ENCODE data around the gene LDHAL6B.

LDHAL6B gene

GRCh38 chr15:59171067-59171397, 35.6 kb upstream of the LDHAL6B start:
- H3K4me1 ChIP-seq (ENCODE audit: control insufficient read depth, low read length), result peaks cover 6% of the 10 kb centered on the region
- no peak overlapping the region for H3K27ac ChIP-seq (ENCODE audit: low read depth, low read length)
- H3K9me2 ChIP-seq (replicated peaks; ENCODE audit: control insufficient read depth, low read length), result no peaks in the 10 kb centered on the region
- no peaks in the 10 kb centered on the region for H4K20me1 ChIP-seq (ENCODE audit: control insufficient read depth, insufficient read depth, low read depth, low read length)
- TF ChIP-seq CTCF (IDR thresholded peaks at IDR 0.05; ENCODE audit: low read depth, low read length, poor library complexity, severe bottlenecking) (no peak), EZH2phosphoT487 (IDR thresholded peaks at IDR 0.05; ENCODE audit: borderline replicate concordance, low read length) (no peak)
- no peaks in the 10 kb centered on the region for H3K79me2 ChIP-seq (ENCODE audit: control insufficient read depth, low read length)
- peaks cover 26% of the 10 kb centered on the region for H3K36me3 ChIP-seq (ENCODE audit: control insufficient read depth, low read length)
- no peak overlapping the region for H3K4me3 ChIP-seq (ENCODE audit: low read length)
- H3K27me3 ChIP-seq (ENCODE audit: control insufficient read depth, low read length), result no peaks in the 10 kb centered on the region
- no peak overlapping the region for H3K4me2 ChIP-seq (ENCODE audit: low read length)
- no peaks in the 10 kb centered on the region for H3K9me3 ChIP-seq (ENCODE audit: control insufficient read depth, insufficient read depth, low read length)
- H3F3A ChIP-seq (ENCODE audit: control insufficient read depth, insufficient read depth), result no peaks in the 10 kb centered on the region

DNA sequence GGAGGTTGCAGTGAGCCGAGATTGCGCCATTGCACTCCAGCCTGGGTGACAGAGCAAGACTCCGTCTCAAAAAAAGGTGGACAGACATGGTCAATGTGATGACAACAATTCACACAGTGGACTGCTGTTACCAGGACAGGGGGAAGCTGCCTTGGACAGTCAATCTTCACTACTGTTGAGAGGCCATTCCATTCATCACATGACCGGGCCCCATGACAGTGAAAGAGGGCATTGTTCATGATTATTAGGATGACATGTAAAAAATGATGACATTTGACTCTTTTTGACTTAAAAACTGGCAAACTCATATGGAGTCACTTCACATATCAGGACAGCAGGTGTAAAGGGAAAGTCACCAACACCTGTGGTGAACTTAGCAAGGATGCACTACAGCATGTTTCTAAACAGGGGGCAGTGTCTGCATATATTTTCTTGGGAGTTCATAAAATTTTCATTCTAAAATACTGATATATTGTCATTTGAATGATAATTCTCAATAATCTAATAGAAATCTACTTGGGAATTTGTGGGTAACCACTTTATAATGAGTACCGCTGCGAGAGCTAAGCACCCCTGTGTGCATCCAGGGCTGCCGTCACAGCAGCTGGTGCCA, 34.2 kb upstream of the LDHAL6B start:
- Histone ChIP-seq H3K9me2 (replicated peaks; ENCODE audit: control insufficient read depth, low read length) (no peaks in the 10 kb centered on the region), H3K79me2 (ENCODE audit: control insufficient read depth, low read length) (no peaks in the 10 kb centered on the region), H4K20me1 (ENCODE audit: control insufficient read depth, insufficient read depth, low read depth, low read length) (no peaks in the 10 kb centered on the region), H3K36me3 (ENCODE audit: control insufficient read depth, low read length) (peaks cover 28% of the 10 kb centered on the region), H3F3A (ENCODE audit: control insufficient read depth, insufficient read depth) (no peaks in the 10 kb centered on the region), H3K4me3 (ENCODE audit: low read length) (no peak overlapping the region), H3K4me1 (ENCODE audit: control insufficient read depth, low read length) (peaks cover 16% of the 10 kb centered on the region), H3K4me2 (ENCODE audit: low read length) (no peak overlapping the region), H3K27me3 (ENCODE audit: control insufficient read depth, low read length) (no peaks in the 10 kb centered on the region), H3K9me3 (ENCODE audit: control insufficient read depth, insufficient read depth, low read length) (no peaks in the 10 kb centered on the region), H3K27ac (ENCODE audit: low read depth, low read length) (no peak overlapping the region)
- TF ChIP-seq EZH2phosphoT487 (IDR thresholded peaks at IDR 0.05; ENCODE audit: borderline replicate concordance, low read length) (no peak), CTCF (IDR thresholded peaks at IDR 0.05; ENCODE audit: low read depth, low read length, poor library complexity, severe bottlenecking) (no peak)

GRCh38 chr15:59173194-59173593, 33.4 kb upstream of the LDHAL6B start:
- Histone ChIP-seq H3K4me3 (ENCODE audit: low read length) (no peak overlapping the region), H3K27ac (ENCODE audit: low read depth, low read length) (no peak overlapping the region), H3K9me3 (ENCODE audit: control insufficient read depth, insufficient read depth, low read length) (no peaks in the 10 kb centered on the region), H3K4me2 (ENCODE audit: low read length) (no peak overlapping the region), H3K36me3 (ENCODE audit: control insufficient read depth, low read length) (peaks cover 29% of the 10 kb centered on the region), H3K27me3 (ENCODE audit: control insufficient read depth, low read length) (no peaks in the 10 kb centered on the region), H4K20me1 (ENCODE audit: control insufficient read depth, insufficient read depth, low read depth, low read length) (no peaks in the 10 kb centered on the region), H3K4me1 (ENCODE audit: control insufficient read depth, low read length) (peaks cover 22% of the 10 kb centered on the region), H3F3A (ENCODE audit: control insufficient read depth, insufficient read depth) (no peaks in the 10 kb centered on the region), H3K79me2 (ENCODE audit: control insufficient read depth, low read length) (no peaks in the 10 kb centered on the region), H3K9me2 (replicated peaks; ENCODE audit: control insufficient read depth, low read length) (no peaks in the 10 kb centered on the region)
- TF ChIP-seq EZH2phosphoT487 (IDR thresholded peaks at IDR 0.05; ENCODE audit: borderline replicate concordance, low read length) (no peak), CTCF (IDR thresholded peaks at IDR 0.05; ENCODE audit: low read depth, low read length, poor library complexity, severe bottlenecking) (no peak)

All from DOHH2 (cell line).